Ovary (tissue), 3 donors: Measurements from ENCODE around the gene DDAH2.

Experiments
- CTCF ChIP-seq, 3 donors: fragments of 450-650 bp in 2 of 3; fragments of 200-600 bp in 1 of 3; IDR thresholded peaks; one replicate each; pipeline versions ENCODE4 v1.5.1 to v1.8.0; 2016 to 2022; ENCODE audit warnings: antibody characterized with exemption in 3 of 3, mild to moderate bottlenecking in 1 of 3
- POLR2A ChIP-seq: fragments of 450-650 bp; IDR thresholded peaks from one replicate; pipeline ENCODE4 v1.6.1; 2017; ENCODE audit warnings: antibody characterized with exemption, mild to moderate bottlenecking, moderate library complexity
- donor health status: DM: no; HTN: no; CAD: no.

GRCh38 chr6:31778193-31778592 lies 49.1 kb upstream of the DDAH2 start:
- no peak for TF ChIP-seq POLR2A
- TF ChIP-seq CTCF (IDR thresholded peaks at IDR 0.05): no peak
